GM19099 (cell line): ENCODE data around the gene SF3A2.

ENCODE experiments used
- POLR2A ChIP-seq: IDR thresholded peaks from 3 replicates; pipeline ENCODE4 v1.6.1; 2011; ENCODE audit warnings: low read depth; ENCODE audit not compliant: insufficient read length; ENCODE audit errors: extremely low read depth

The SF3A2 gene

DNA sequence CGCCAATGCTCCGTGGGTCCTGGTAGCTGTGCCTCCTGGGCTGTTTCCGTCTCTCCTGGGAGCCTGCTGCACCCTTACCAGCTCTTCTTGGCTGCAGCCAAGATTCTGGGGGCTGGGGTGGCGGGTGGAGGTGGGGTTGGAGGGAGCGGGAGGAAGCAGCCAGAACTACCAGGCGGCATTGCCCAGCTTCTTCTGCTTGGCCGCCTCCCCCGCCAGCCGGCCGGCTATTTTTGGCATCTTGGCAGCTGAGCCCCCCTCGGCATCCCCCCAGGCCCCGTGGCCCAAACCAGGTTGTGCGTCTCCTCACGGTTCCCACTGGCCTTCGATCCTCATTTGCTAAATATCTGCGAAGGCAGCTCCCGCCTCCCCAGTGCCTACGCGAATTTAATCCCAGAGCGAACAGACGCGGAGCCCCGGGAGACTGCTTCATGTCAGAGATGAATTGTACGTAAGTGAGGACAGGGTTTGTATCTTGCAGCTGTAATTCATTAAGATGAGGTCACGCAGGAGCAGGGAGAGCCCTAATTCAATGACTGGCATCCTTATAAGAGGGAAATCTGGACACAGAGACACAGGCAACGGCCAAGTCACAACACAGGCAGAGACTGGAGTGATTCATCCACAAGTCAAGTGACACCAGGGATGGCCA is 58.2 kb downstream of the SF3A2 start:
- no peak for TF ChIP-seq POLR2A

- TF ChIP-seq POLR2A: no peak
Measured at GRCh38 chr19:2296141-2296540, 59.5 kb downstream of the SF3A2 start.
